Fibroblast of mammary gland (primary cell): ENCODE data around the gene OXA1L.
"Not testable (repeated sequence)": the region's sequence is repeated elsewhere in the genome, so short reads cannot be mapped to it uniquely, and the experiment has no call there.

Experiments
- DNase-seq: peaks from one replicate; pipeline ENCODE4 v3.0.0-alpha.2; 2010; ENCODE audit warnings: low read depth
- H3K4me3 ChIP-seq: 2 replicates; pipeline ENCODE4 v1.5.1; 2011; ENCODE audit warnings: low read depth, mild to moderate bottlenecking, low read length, moderate library complexity; ENCODE audit not compliant: control insufficient read depth
- TF ChIP-seq, protein P1 (sequence below): conservative IDR thresholded peaks from 2 replicates; pipeline ENCODE4 v1.5.1; 2011; ENCODE audit warnings: low read depth, low read length, inconsistent platforms; ENCODE audit not compliant: control insufficient read depth, insufficient read depth

OXA1L gene

DNA sequence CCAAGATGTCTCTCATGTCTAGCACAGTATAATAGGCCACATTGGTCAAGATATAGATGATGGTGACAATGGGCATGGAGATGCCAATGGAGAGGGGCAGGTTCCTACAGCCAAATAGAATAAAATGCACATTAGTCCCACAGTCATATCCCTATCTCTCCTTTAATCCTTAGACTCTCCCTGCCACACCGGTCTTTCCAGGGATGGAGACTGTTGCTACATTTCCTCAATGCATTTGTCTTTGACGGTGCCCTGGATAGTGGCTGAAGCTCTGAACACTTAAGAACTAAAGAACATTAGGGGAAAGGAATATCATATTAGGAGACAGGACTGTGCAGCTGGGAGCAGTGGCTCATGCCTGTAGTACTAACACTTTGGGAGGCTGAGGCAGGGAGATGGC lies 9.7 kb downstream of the OXA1L start:
- TF ChIP-seq, protein P1, sequence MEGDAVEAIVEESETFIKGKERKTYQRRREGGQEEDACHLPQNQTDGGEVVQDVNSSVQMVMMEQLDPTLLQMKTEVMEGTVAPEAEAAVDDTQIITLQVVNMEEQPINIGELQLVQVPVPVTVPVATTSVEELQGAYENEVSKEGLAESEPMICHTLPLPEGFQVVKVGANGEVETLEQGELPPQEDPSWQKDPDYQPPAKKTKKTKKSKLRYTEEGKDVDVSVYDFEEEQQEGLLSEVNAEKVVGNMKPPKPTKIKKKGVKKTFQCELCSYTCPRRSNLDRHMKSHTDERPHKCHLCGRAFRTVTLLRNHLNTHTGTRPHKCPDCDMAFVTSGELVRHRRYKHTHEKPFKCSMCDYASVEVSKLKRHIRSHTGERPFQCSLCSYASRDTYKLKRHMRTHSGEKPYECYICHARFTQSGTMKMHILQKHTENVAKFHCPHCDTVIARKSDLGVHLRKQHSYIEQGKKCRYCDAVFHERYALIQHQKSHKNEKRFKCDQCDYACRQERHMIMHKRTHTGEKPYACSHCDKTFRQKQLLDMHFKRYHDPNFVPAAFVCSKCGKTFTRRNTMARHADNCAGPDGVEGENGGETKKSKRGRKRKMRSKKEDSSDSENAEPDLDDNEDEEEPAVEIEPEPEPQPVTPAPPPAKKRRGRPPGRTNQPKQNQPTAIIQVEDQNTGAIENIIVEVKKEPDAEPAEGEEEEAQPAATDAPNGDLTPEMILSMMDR: no peak
- H3K4me3 ChIP-seq: no peak overlapping the region
- no peak for DNase-seq

DNA sequence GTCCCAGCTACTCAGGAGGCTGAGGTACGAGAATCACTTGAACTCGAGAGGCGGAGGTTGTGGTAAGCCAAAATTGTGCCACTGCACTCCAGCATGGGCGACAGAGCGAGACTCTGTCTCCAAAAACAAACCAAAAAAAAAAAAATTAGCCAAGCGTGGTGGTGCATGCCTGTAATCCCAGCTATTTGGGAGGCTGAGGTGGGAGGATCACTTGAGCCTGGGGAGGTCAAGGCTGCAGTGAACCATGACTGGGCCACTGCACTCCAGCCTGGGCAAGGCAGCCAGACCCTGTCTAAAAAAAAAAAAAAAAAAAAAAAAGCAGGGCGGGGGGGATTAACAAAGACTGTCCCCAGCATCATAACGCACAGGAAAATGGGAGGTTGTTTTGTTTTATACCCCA lies 10.4 kb downstream of the OXA1L start:
- not testable (repeated sequence) for H3K4me3 ChIP-seq, DNase-seq

DNA sequence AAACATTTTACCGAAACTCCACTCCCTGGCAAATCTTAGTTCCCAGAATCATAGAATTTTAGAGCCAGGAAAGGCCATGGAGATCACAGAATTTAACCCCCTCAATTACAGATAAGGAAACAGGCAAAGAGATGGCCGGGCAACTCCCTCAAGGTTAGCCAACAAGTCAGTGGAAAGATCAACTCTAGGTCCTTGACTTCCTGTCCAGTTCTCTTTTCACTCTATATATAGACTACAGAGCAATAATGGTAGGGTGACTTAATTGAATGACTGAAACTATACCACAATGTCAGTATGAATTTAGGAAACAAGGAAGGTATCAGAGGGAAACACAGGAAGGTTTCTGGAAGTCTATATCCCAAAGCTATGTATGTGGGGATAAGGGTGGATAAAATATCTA lies 11.6 kb downstream of the OXA1L start:
- TF ChIP-seq, protein P1: no peak
- no peak for DNase-seq

DNA sequence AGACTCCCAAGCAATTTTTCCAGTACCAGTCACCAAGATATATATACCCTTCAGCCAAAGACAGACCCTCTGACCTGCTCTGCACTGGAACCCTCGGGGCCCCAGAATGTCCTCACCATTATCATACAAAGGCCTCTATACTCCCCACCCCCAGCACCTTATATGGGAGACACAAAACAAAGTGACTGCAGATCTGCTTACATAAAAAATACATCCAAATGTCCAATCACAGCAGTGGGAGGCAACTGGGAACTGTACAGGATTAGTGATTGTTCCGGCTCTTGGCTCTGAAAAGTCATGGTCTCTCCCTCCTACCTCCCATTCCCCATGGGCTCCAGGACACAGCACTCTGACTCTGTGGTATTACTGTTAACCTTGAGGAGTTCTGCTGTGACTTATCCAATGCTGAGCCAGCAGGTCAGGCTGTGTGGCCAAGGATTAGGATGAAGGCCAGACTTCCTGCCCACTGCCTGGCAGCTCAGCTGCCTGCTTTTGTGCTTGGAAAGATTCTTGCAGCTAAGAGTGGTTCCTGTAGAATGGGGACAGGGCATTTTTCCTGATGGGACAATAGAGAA lies 13.7 kb downstream of the OXA1L start:
- no peak overlapping the region for H3K4me3 ChIP-seq
- TF ChIP-seq, protein P1: no peak
- no peak for DNase-seq

More for the DNA sequence above, 11.6 kb downstream of the OXA1L start:
- no peak overlapping the region for H3K4me3 ChIP-seq

DNA sequence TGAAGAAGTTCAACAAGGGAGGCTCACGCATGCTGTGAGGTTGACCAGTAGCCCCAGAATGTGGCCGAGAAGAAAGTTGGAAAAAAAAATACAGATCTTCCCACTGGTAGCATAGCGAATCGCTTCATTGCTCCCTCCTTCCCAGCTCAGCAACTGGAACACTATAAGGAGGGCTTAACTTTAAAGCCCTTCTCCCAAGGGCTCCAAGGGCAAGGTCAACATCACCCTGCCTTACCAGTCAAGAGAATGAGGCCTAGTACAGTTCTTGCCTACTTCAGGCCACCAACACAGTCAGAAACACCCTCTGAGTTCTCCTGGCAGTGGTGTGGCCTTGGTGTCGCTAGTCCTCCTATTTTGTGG lies 14.4 kb downstream of the OXA1L start:
- no peak overlapping the region for H3K4me3 ChIP-seq
- DNase-seq: no peak
- TF ChIP-seq, protein P1: no peak

DNA sequence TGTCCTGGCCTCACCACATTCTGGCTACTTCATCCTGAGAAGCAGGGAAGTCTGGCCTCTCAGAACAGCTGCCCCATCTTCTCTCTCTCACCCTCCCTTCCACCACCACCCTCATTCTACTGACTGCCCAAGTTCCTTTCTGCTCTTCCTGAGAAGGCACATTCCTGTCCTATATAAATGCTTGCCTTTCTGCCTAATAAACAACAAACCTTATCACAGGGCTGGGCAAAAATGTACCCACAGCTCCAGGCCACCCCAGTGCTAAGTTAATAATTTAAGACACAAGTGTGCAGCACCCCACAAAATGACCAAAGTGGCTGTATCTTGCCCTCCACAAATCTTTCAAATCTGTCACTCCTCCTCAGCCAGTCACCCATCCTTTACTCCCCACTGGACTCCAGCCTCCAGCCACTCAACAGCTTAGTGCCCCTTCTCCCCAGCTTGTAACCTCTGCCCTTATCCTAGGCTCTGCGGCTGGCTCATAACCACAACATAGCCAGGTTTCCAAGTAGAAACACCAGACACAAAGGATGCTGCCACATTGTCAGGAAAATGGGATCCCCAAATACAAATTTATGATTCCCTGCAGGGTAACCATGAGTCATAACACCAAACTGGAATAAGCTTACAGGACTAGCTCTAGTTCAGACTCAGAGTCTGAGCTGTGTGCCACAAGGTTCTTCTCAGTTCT lies 15.0 kb downstream of the OXA1L start:
- peak; percentile 47 for DNase-seq
- no peak overlapping the region for H3K4me3 ChIP-seq
- TF ChIP-seq, protein P1: no peak

DNA sequence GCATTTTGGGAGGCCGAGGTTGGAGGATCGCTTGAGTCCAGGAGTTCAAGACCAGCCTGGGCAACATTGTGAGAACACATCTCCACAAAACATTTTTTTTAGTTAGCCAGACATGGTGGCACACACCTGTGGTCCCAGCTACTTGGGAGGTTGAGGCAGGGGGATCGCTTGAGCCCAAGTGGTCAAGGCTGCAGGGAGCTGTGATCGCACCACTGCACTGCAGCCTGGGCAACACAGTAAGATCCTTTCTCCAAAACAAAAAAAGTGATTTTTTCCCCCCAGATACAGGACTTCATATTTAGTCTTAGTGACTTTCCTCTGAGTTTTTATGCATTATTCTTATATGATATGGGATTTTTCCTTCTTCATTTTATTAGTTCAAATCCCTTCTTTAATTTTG lies 20.2 kb downstream of the OXA1L start:
- no peak for DNase-seq
- TF ChIP-seq, protein P1: no peak
- no peak overlapping the region for H3K4me3 ChIP-seq
